NCI-H2081 (cell line): ENCODE data around the gene IGSF22.

ENCODE experiments used
- DNase-seq, 2 experiments: peaks; one replicate each; lab custom pipeline; 2025; lab: John Stamatoyannopoulos, UW

The IGSF22 gene

GRCh38 chr11:18726040-18726439 is at the start of gene IGSF22:
Gene IGSF22 (minus strand): TSS chr11:18726188. CDS start chr11:18724236, 1,952 bp downstream.
- DNase-seq = no peak

GRCh38 chr11:18774801-18775200 is 48.8 kb upstream of the IGSF22 start:
- no peak for DNase-seq

GRCh38 chr11:18773681-18774080 is 47.7 kb upstream of the IGSF22 start:
- DNase-seq = no peak

DNA sequence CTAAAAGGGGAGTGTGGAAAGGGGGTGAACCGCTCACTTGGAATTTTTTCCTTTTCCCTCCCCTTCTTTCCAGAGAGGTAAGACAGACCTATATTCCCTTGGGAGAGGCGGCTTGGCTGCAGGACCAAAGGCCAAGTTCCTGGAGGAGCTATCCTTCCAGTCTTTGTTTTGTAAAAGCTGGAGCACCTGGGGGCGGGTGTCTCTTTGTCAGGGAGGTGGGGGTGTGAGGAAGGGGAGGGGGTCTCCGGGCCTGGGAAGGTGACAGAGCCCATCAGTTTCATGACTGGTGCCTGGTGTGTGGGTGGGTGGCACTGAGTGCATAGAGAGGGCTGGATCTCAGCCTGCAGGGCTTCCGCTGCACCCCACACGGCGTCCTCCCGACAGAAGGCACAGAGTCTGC is 47.1 kb upstream of the IGSF22 start:
- DNase-seq = no peak

DNA sequence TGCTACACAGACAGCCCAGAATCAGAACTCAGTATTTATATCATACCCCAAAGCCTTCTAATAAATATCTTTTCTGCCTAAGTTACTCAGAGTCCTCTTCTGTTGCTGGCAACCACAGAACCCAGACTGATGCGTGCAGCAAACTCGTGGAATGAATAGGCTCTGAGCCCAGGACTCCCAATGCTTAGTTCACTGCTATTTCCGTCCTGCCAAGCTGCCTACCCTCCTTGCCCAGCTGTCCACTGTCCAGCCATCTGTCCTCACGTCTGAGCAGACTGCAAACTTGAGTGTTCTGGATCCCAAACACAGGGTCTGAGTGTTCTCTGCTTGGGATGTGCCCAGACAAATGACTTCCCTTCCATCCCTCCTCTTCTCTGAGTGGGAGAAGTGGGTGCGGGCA is 46.2 kb upstream of the IGSF22 start:
- DNase-seq = no peak

DNA sequence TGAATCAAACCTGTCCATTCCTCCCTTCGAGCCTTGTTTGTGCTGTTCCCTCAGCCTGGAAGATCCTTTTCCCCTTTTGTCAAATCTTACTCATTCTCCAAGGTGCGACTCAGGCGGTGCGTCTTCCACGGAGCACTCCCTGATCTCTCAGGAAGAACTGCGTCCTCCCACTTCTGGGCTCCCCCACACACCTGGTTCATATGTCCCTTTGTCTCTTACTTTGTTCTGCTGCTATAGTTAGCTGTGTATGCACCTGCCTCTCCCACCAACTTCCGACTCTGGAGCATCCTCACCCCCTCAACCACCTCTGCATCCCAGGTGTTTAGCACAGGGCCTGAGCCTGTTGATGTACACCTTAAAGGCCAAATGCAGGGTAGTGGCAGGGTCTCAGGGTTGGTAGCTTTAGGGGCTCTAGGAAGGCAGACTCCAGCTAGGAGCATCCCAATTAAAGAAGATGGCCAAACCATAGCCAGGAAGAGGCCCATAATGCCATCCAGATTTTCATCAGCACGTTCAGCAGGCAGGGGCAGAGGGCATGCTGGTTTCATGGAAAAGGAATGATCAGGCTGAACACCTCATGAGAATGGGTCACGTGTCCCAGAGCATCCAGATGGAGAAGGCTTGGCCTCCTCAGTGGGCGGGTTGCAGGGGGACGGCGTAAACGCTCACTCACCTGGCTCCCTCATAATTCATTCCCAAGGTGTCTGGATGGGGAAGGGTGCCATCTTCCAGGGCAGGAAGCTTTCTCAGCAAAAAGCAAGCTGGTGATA is 45.5 kb upstream of the IGSF22 start:
- DNase-seq = no peak

DNA sequence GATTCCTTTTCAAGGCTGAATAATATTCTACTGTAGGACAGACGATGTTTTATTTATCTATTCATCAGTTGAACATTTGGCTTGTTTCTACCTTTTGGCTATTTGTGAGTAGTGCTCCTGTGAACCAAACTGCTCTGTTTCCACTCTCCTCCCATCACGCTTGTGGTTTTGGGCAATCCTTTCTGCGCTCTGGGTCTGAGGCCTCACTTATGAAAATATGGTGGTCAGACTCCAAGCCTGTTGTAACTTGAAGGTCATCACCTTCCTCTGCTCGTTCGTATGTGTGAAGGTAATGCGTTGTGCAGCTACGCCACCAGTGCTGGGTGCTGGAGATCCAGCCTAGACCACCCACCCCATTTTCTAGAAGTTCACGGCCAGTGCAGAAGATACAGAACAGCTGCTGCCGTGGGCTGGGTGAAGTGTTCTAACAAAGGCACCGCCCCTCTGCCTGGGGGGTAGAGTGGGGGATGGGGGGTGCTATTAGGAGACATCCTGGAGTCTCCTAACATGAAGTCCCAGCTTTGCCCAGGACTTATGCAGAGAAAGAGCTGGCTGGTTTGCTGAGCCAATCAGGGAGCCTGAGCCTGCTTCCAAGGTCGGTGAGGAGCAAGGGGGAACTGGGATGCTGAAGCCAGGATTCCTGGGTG is 44.6 kb upstream of the IGSF22 start:
- DNase-seq = no peak

DNA sequence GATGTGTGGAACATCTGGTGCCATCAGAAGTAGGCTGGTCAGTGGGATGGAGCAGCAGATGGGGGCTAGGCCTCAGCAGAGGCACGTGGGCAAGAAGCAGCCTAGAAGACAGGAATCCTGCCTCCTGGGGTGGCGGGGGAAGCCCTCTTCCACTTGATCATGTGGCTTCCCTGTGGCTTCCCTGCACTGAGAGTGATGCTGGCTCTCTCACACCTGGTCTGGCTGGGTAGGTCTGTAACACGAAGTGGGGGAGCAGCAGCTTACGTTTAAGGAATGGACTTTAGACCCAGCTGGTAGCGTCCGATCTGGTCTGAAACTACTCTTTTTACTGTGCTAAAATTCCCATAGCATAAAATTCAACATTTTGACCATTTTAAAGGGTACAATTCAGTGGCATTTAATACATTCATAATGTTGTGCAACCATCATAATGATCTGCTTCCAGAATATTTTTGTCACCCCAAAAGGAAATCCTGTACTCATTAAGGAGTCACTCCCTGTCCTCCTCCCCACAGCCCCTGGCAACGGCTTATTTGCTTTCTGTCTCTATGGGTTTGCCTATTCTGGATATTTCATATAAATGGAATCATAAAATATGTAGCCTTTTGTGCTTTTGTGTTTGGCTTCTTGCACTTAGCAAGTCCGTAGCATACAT is 43.9 kb upstream of the IGSF22 start:
- DNase-seq = no peak

DNA sequence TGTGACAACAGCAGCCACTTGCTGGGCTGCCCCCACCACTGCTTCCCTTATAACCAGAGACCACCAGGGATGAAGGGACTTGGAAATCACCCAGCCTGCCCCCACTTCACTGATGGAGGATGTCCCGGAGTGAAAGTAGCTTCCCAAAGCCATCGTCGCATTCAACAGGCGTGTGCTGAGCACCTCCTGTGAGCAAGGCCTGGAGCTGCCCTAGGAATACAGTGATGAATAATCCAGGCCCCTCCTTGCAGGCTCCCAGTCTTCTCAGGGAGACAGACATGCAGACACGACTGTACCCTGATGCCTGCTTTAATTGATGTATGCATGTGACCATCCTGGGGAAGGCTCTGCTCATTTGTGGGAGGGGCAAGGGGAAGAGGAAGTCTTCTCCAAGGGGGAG is 43.0 kb upstream of the IGSF22 start:
- DNase-seq = no peak

- DNase-seq = no peak
These were observed 42.5 kb upstream of the IGSF22 start for GRCh38 chr11:18768472-18768901.

DNA sequence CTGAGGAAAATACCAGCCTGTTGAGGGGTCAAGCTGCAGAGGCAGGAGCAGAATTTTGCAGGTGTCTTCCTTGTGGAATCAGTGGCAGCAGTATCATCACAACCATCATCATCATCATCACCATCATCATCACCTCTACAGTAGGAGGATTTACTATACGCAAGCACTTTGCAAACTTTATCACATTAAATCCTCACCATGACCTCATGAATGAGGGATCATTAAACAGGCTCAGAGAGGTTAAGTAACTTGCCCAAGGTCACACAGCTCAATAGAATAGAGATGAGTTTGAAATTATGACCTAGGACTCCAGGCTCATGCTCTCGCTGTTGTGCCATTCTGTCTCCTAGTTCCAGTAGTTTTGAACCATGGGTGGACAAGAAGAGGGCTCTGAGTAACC is 40.0 kb upstream of the IGSF22 start:
- no peak for DNase-seq

DNA sequence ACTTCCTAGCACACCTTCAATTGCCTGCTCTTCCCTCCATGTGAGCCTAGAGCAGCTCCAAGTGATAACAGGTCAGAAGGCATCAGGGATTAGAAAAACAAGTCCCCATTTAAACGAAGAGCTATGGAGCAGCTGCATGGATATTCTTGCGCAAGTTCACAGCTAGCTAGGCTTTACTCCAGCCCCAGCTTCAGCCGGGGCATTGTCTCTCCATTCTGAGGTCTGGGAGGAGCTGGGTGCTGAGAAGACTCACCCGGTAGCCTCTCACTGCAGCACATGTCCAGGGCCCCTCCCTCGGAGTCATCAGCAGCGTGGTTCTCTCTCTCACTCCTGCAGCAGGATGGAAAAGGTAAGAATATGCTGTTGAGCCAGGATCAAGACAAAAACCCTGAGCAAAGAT is 39.6 kb upstream of the IGSF22 start:
- DNase-seq = no peak

DNA sequence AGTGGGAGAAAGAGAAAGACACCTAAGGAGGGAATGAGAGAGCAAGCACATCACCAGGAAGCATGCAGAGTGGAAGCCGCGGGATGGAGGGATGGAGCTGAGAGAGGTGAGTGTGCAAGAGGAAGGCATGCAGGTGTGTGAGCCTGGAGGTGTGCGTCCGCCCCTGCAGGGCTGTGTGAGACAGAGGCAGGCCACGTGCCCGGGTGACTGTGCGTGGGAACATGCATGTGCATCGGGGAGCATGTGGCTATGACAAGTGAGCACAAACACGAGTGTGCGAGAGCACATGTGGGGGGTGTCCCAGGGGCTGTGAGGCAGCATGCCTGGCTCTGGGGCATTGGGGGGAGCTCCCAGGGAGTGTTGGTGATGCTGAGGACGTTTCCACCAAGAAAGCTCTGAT is 35.8 kb upstream of the IGSF22 start:
- no peak for DNase-seq

DNA sequence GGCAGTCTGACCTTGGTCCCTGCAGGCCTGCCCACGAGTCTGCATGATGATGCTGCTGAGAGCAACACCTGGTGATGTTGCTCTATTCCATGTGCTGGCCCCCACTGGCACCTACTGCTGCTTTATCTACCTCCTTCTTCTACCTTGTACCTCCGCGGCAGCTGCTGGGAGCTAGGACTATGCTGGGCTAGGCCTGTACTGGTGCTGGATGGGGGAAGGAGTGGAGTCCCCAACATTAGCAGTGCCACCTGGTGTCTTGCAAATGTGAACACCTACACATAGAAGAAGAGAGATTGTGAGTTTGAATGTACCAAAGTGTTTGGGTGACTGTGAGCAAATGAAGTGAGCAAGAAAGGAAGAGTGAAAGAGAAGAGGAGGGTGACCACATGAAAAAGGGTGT is 35.2 kb upstream of the IGSF22 start:
- DNase-seq = no peak

- DNase-seq = no peak
These were observed 31.8 kb upstream of the IGSF22 start for GRCh38 chr11:18757811-18758210.

- no peak for DNase-seq
These were observed 30.9 kb upstream of the IGSF22 start for GRCh38 chr11:18756889-18757288.

GRCh38 chr11:18754308-18754707 is 28.3 kb upstream of the IGSF22 start:
- no peak for DNase-seq

- no peak for DNase-seq
These were observed 26.5 kb upstream of the IGSF22 start for GRCh38 chr11:18752502-18752901.

DNA sequence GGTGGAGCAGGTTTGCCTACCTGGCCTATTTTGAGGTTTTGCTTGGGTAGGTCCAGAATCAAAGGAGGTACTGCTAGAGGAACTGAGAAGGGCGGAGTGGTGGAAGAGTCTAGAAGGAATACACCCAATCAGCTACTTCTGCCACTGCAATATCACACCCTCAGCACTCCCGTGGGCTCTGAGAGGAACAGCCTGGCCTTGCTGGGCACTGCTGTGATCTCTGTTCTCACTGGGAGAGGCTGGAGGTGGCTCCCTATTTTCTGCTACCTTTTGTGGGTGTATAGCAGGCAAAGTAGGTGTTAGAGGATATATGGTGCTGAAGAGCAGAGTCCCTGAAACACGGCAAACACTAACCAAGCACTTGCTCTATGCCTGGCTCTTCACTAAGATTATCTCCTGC is 25.0 kb upstream of the IGSF22 start:
- DNase-seq = no peak

GRCh38 chr11:18749681-18750319 is 23.8 kb upstream of the IGSF22 start:
- DNase-seq = no peak

- no peak for DNase-seq
These were observed 22.9 kb upstream of the IGSF22 start for GRCh38 chr11:18748766-18749365.

GRCh38 chr11:18745251-18745650 is 19.3 kb upstream of the IGSF22 start:
- DNase-seq = no peak
